B cell (primary cell): ENCODE data around the gene ZMYND19. TPM values are rescaled to one million over a fixed set of nuclear protein-coding genes. Genes with fewer than 3 reads are reported as not detected.

Source experiments
- ATAC-seq: fragments of 200-7000 bp; cut with Tn5 transposase; one replicate; pipeline ENCODE4 v1.10.0; 2021; ENCODE audit warnings: low read depth, mild to moderate bottlenecking, moderate number of reproducible peaks, moderate library complexity
- CTCF ChIA-PET: fragments of 350-600 bp; sonication (Branson Sonifier 250); formaldehyde crosslinking; loops from one replicate; lab custom pipeline; 2021; ENCODE audit warnings: antibody characterized with exemption, inconsistent platforms; lab: Charles Lee
- POLR2A ChIA-PET: fragments of 350-600 bp; sonication (Branson Sonifier 250); formaldehyde crosslinking; loops from one replicate; lab custom pipeline; 2021; ENCODE audit warnings: antibody characterized with exemption; lab: Charles Lee
- DNase-seq: peaks from one replicate; pipeline ENCODE4 v3.0.0; 2013
- H2AFZ ChIP-seq: 2 replicates; pipeline ENCODE4 v1.6.1; 2012; ENCODE audit warnings: mild to moderate bottlenecking, low read depth, low read length; ENCODE audit not compliant: insufficient read depth, poor library complexity, severe bottlenecking
- H3K27ac ChIP-seq, 2 donors: 1 replicate in 1 of 2; 2 replicates in 1 of 2; pipeline ENCODE4 v1.5.1; 2012 to 2013; ENCODE audit warnings: low read length in 2 of 2, mild to moderate bottlenecking in 2 of 2, moderate library complexity in 1 of 2
- H3K27me3 ChIP-seq, 4 experiments: fragments of 200-600 bp in 1 of 4; sonication (generic) in 1 of 4; replicated peaks in 1 of 4; 1 replicate in 2 of 4; 2 replicates in 2 of 4; pipeline versions ENCODE4 v1.6.1 to v1.7.0; 2013 to 2016; ENCODE audit warnings: low read length in 3 of 4, mild to moderate bottlenecking in 2 of 4, mixed read lengths in 1 of 4, moderate library complexity in 1 of 4; ENCODE audit not compliant: insufficient read depth in 4 of 4, control insufficient read depth in 3 of 4; ENCODE audit errors: control extremely low read depth in 1 of 4
- H3K36me3 ChIP-seq, 2 experiments: replicated peaks in 1 of 2; 1 replicate in 1 of 2; 2 replicates in 1 of 2; pipeline versions ENCODE4 v1.6.1 to v1.7.1; 2013; ENCODE audit warnings: low read length in 1 of 2; ENCODE audit not compliant: insufficient read depth in 2 of 2, control insufficient read depth in 1 of 2; ENCODE audit errors: control extremely low read depth in 1 of 2, extremely low read depth in 1 of 2
- H3K4me1 ChIP-seq, 2 donors: fragments of 200-600 bp in 1 of 2; sonication (generic) in 1 of 2; 1 replicate in 1 of 2; 2 replicates in 1 of 2; pipeline versions ENCODE4 v1.5.1 to v1.6.1; 2013 to 2017; ENCODE audit warnings: low read length in 2 of 2; ENCODE audit not compliant: control insufficient read depth in 2 of 2, insufficient read depth in 2 of 2
- H3K4me2 ChIP-seq: replicated peaks from 2 replicates; pipeline ENCODE3; 2012; ENCODE audit warnings: mild to moderate bottlenecking, low read depth, low read length; ENCODE audit not compliant: poor library complexity, severe bottlenecking
- H3K4me3 ChIP-seq, 5 experiments: fragments of 200-600 bp in 1 of 5; sonication (generic) in 1 of 5; 1 replicate in 3 of 5; 2 replicates in 2 of 5; pipeline versions ENCODE4 v1.5.1 to v1.7.0; 2011 to 2016; ENCODE audit warnings: low read length in 4 of 5, mild to moderate bottlenecking in 4 of 5, low read depth in 2 of 5, control low read depth in 1 of 5, moderate library complexity in 1 of 5; ENCODE audit not compliant: insufficient read depth in 1 of 5; ENCODE audit errors: control extremely low read depth in 1 of 5, extremely low read depth in 1 of 5
- H3K79me2 ChIP-seq: fragments of 200-600 bp; sonication (generic); one replicate; pipeline ENCODE4 v1.6.0; 2016; ENCODE audit warnings: low read length; ENCODE audit not compliant: control insufficient read depth, insufficient read depth
- H3K9ac ChIP-seq: fragments of 200-600 bp; sonication (generic); 2 replicates; pipeline ENCODE4 v1.6.1; 2017; ENCODE audit warnings: mild to moderate bottlenecking, low read length, moderate library complexity
- H3K9me3 ChIP-seq, 3 donors: one replicate each; pipeline versions ENCODE4 v1.6.1 to v1.7.1; 2013; ENCODE audit warnings: low read length in 2 of 3; ENCODE audit not compliant: control insufficient read depth in 2 of 3, insufficient read depth in 1 of 3; ENCODE audit errors: control extremely low read depth in 1 of 3
- H4K20me1 ChIP-seq: 2 replicates; pipeline ENCODE4 v1.6.0; 2012; ENCODE audit warnings: mild to moderate bottlenecking, low read length; ENCODE audit not compliant: insufficient read depth, control insufficient read depth, poor library complexity, severe bottlenecking
- H3K27ac Mint-ChIP-seq: one replicate; pipeline ENCODE4 v1.8.0; 2021; ENCODE audit warnings: mixed read lengths
- H3K27me3 Mint-ChIP-seq: one replicate; pipeline ENCODE4 v1.8.0; 2021; ENCODE audit warnings: mixed read lengths
- H3K4me1 Mint-ChIP-seq: one replicate; pipeline ENCODE4 v1.8.0; 2021; ENCODE audit warnings: mixed read lengths
- H3K4me3 Mint-ChIP-seq: one replicate; pipeline ENCODE4 v1.8.0; 2021; ENCODE audit warnings: mixed read lengths
- H3K9me3 Mint-ChIP-seq: one replicate; pipeline ENCODE4 v1.8.0; 2022; ENCODE audit warnings: mixed read lengths; ENCODE audit not compliant: insufficient read depth
- CTCF ChIP-seq: fragments of 200-600 bp; IDR thresholded peaks from one replicate; pipeline ENCODE4 v1.8.0; 2022; ENCODE audit warnings: antibody characterized with exemption, mild to moderate bottlenecking
- EZH2 ChIP-seq: IDR thresholded peaks from 2 replicates; pipeline ENCODE4 v1.6.1; 2012; ENCODE audit warnings: borderline replicate concordance, low read depth, mild to moderate bottlenecking, moderate library complexity, low read length; ENCODE audit not compliant: insufficient read depth, poor library complexity, severe bottlenecking
- WGBS: methylation state at CpG from one replicate; pipeline ENCODE4 v1.1.5; 2013; ENCODE audit warnings: missing lambda C conversion rate; ENCODE audit not compliant: insufficient coverage; 5-methylcytosine and 5-hydroxymethylcytosine counted together
- intact Hi-C: fragments of 100-400 bp; cut with micrococcal nuclease; formaldehyde crosslinking; loops from one replicate; pipeline ENCODE4 v1.10.0; 2022
- polyA plus RNA-seq: library from polyadenylated mRNA; depleted of rRNA; stranded (reverse); fragments of >200 nt; gene quantifications from 2 replicates; pipeline ENCODE4 v1.2.3, GENCODE V29; 2012
- total RNA-seq, 2 donors: library from RNA; stranded (reverse); fragments of 120-200 nt in 1 of 2; gene quantifications; 1 replicate in 1 of 2; 2 replicates in 1 of 2; pipeline versions ENCODE4 v1.2.3 to v1.2.4, GENCODE V29; 2013 to 2022

Gene ZMYND19
- total and polyA plus RNA-seq, 2 donors (not counting 1 experiment from before 2014, with no cell fraction given) = 22.0 to 24.1 TPM

GRCh38 chr9:137550231-137550621, 40.1 kb downstream of the ZMYND19 start, which contains the start of gene PNPLA7:
PNPLA7 (minus strand) TSS chr9:137550402; CDS start chr9:137550197, 205 bp downstream.
- DNase-seq = peak; percentile 76
- peak within 1 kb of the TSS; percentile 74 for H3K9ac ChIP-seq
- no peaks in the 10 kb centered on the region for H3K36me3 ChIP-seq
- H3K79me2 ChIP-seq = peaks cover 16% of the 10 kb centered on the region
- H3K27ac Mint-ChIP-seq = peak within 1 kb of the TSS; percentile 92
- H4K20me1 ChIP-seq = peaks cover 22% of the 10 kb centered on the region
- WGBS = 0% methylated on average over 10 of the region's 13 CpGs
- no peaks in the 10 kb centered on the region for H3K27me3 ChIP-seq
- peaks cover 0 to 12% (median 0%) of the 10 kb centered on the region in 3 donors for H3K9me3 ChIP-seq
- peaks cover 25 to 44% of the 10 kb centered on the region in 2 donors for H3K4me1 ChIP-seq
- peak within 1 kb of the TSS; percentile 97 for H3K4me2 ChIP-seq
- H2AFZ ChIP-seq = peak within 1 kb of the TSS; percentile 79
- H3K27me3 Mint-ChIP-seq = no peaks in the 10 kb centered on the region
- H3K9me3 Mint-ChIP-seq = no peaks in the 10 kb centered on the region
- intact Hi-C loops = loop anchor here (1.0 to 2.0 kb wide), 3 partner anchors 41 to 127 kb away; partner anchors contain the start of genes EXD3, NOXA1 and ZMYND19
- peak within 1 kb of the TSS; percentile 59 to 78 for H3K27ac ChIP-seq
- H3K4me3 Mint-ChIP-seq = peak within 1 kb of the TSS; percentile 94
- no peak for TF ChIP-seq CTCF
- TF ChIP-seq EZH2 = no peak
- CTCF ChIA-PET = no interaction called here
- POLR2A ChIA-PET = interaction anchor here (0.6 to 0.7 kb wide), 3 partner anchors 9 to 159 kb away, joined by 3 to 6 read pairs (median 4); no protein-coding TSS in a partner anchor
- peak; percentile 25 for ATAC-seq
- peaks cover 35% of the 10 kb centered on the region for H3K4me1 Mint-ChIP-seq
- H3K4me3 ChIP-seq = peak within 1 kb of the TSS; percentile 50 to 81 (median 65)
